ENCODE measurements around the gene LRRC8D.
"Not testable (repeated sequence)": the region's sequence is repeated elsewhere in the genome, so short reads cannot be mapped to it uniquely, and the experiment has no call there.

Gene LRRC8D

DNA sequence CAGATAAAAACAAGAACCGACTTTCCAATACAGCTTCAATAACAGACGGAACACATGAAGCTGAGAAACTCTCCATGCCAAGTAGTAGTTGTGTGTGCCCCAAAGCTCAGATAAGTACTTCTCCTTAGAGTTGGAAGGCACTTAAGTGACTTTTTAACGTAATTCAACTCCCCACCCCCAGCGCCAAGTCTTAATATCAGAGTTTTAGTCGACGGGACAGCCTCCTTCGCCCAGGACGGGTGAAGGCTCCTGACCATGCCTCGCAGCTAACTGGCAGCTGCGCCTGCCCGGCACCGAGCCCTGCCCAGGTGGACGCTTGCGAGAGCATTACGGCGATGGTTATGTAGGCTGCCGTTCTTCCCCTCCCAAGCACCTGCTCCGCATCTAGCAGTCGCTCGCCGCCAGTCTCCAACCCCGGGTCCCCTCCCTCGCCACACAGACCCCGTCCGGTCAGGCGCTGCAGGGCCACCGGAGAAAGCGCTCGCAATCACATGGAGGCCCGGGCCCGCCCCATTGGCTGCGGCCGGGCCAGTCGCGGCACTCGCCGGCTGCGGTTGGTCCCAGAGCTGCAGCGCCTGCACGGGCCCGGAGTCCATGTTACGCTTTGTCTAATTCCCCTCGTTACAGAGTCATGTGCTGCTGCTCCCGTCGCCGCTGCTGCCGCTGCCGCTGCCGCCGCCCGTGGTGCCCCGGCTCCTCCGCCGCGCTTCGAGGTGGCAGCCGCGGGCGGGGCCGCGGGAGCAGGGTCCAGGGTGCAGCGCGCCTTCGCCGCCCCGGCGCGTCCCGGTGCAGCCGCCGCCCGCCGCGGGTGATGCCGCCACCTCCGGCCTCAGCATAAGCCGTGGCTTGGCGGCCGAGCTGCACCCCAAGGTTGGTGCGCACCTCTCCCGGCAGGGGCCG lies at the start of gene LRRC8D:
LRRC8D (plus strand) TSS at position 611 of the 900 bp plus-strand sequence. CDS start 112,037 bp downstream, outside the sequence.
- Mint-ChIP-seq H3K27me3 (ENCODE audit: low read depth) (peaks cover 14% of the 10 kb centered on the region), H3K27ac (peak within 1 kb of the TSS; percentile 81), H3K9me3 (no peaks in the 10 kb centered on the region), H3K4me3 (peak within 1 kb of the TSS; percentile 86), H3K36me3 (ENCODE audit: low read depth) (peaks cover 3% of the 10 kb centered on the region), H3K4me1 (ENCODE audit: low read depth) (peaks cover 31% of the 10 kb centered on the region)
- DNase-seq (ENCODE audit: low spot score) = peak; percentile 82

DNA sequence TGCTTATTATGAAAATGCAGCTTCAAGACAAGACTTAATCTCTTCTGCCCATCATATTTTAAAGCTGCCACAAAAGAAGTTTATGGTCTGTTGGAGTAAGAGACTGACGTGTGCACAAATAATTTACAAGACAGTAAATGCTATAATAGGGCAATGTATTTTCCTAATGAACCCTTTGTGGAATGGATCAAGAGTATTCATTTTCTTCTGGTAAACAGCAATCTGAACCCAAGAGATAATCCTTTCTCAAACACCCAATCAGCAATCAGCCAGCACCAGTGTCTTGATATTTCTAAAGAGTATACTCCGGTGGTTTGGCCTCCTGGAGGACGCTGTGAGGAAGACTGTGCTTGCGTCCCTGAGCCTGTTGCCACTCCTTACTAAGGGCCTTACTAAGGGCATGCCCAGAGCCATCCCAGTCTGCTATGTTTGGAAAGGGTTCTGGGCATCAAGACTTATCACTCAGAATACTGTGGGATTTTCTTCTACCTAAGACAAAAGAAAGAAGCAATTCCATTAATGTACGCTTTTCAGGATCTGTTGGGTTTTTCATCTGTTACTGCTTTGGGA lies 48.8 kb upstream of the LRRC8D start:
- DNase-seq (ENCODE audit: low spot score) = no peak
- Mint-ChIP-seq H3K27ac (no peak overlapping the region), H3K36me3 (ENCODE audit: low read depth) (no peaks in the 10 kb centered on the region), H3K4me3 (no peak overlapping the region), H3K4me1 (ENCODE audit: low read depth) (peaks cover 14% of the 10 kb centered on the region), H3K27me3 (ENCODE audit: low read depth) (no peaks in the 10 kb centered on the region), H3K9me3 (no peaks in the 10 kb centered on the region)

DNA sequence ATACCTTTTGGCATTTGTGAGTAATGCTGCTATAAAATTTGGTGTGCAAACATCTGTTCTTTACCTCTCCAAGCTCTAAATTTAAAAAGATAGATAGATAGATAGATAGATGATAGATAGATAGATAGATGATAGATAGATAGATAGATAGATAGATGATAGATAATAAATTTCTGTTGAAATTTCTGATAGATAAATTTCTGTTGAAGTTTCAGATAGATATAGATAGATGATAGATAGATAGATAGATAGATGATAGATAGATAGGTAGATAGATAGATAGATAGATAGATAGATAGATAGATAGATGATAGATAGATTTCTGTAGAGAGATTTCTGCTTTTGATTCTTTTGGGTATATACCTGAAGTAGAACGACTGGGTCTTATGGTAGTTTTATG lies 44.7 kb upstream of the LRRC8D start:
- not testable (repeated sequence) for H3K4me3 Mint-ChIP-seq; H3K9me3 Mint-ChIP-seq; H3K27ac Mint-ChIP-seq; DNase-seq (ENCODE audit: low spot score); H3K27me3 Mint-ChIP-seq (ENCODE audit: low read depth); H3K36me3 Mint-ChIP-seq (ENCODE audit: low read depth)
- peaks cover 26% of the 10 kb centered on the region for H3K4me1 Mint-ChIP-seq (ENCODE audit: low read depth)

DNA sequence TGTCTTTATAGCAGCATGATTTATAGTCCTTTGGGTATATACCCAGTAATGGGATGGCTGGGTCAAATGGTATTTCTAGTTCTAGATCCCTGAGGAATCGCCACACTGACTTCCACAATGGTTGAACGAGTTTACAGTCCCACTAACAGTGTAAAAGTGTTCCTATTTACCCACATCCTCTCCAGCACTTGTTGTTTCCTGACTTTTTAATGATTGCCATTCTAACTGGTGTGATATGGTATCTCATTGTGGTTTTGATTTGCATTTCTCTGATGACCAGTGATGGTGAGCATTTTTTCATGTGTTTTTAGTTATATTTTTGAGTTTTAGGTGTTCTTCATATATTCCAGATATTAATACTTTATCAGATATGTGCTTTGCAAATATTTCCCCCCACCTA lies 43.6 kb upstream of the LRRC8D start:
- not testable (repeated sequence) for H3K27me3 Mint-ChIP-seq (ENCODE audit: low read depth); H3K27ac Mint-ChIP-seq; H3K4me3 Mint-ChIP-seq; H3K36me3 Mint-ChIP-seq (ENCODE audit: low read depth); DNase-seq (ENCODE audit: low spot score); H3K9me3 Mint-ChIP-seq
- H3K4me1 Mint-ChIP-seq (ENCODE audit: low read depth) = peaks cover 35% of the 10 kb centered on the region

DNA sequence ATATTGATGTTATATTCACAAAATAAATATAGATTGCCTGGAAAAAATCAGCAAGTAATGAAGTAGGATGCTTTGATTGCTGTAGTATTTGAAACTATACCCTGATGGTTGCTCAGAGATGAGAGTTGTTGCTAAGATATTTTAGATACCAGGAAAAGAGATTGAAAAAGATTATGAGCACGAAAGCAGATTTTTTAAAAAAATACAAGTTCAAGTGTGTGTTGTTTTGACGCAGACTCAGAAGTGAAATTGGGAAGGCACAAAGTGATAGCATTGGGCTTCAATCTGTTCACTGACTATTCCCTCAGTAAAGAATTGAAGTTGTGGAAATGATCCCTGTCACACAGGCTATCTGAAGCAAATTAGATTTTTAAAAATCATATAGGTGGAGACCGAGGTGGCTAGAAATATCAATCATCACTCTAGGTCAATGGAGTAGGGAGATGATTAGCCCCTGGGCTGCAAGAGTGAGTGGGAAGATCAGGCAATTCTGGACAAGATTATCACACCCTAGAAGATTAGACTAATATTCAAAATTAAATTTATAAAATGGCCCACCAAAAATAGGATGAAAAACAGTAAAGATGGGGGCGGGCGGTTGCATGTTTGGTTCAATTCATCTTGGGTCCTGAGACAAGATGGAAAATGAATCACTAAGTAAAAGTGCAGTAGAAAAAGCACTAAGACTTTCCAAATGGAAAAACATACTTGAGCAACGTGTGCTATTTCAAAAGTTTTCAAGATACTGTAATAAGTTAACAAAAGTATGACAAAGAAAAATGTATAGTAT lies 41.5 kb upstream of the LRRC8D start:
- H3K4me3 Mint-ChIP-seq = no peak overlapping the region

DNA sequence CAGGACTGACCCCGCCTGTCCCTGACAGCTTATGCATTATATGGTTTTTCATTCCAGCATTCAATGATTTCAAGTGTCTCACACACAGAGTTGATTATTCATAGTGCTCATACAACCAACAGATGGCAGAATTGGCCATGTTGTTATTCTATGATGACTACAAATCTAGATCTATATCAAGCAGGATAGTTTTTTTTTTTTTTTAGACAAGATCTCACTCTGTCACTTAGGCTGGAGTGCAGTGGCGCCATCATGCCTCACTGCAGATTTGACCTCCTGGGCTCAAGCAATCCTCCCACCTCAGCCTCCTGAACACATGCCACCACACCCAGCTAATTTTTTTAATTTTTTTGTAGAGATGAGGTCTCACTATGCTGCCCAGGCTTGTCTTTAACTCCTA lies 40.1 kb upstream of the LRRC8D start:
- H3K27ac Mint-ChIP-seq = peak overlapping the region; percentile 50
- H3K4me1 Mint-ChIP-seq (ENCODE audit: low read depth) = peaks cover 27% of the 10 kb centered on the region
- no peaks in the 10 kb centered on the region for H3K27me3 Mint-ChIP-seq (ENCODE audit: low read depth)
- peak; percentile 34 for DNase-seq (ENCODE audit: low spot score)
- no peaks in the 10 kb centered on the region for H3K9me3 Mint-ChIP-seq
- no peaks in the 10 kb centered on the region for H3K36me3 Mint-ChIP-seq (ENCODE audit: low read depth)
- no peak overlapping the region for H3K4me3 Mint-ChIP-seq

More for the DNA sequence above, 41.5 kb upstream of the LRRC8D start:
- DNase-seq (ENCODE audit: low spot score) = no peak
- Mint-ChIP-seq H3K9me3 (no peaks in the 10 kb centered on the region), H3K27ac (no peak overlapping the region), H3K36me3 (ENCODE audit: low read depth) (no peaks in the 10 kb centered on the region), H3K27me3 (ENCODE audit: low read depth) (no peaks in the 10 kb centered on the region), H3K4me1 (ENCODE audit: low read depth) (peaks cover 34% of the 10 kb centered on the region)

DNA sequence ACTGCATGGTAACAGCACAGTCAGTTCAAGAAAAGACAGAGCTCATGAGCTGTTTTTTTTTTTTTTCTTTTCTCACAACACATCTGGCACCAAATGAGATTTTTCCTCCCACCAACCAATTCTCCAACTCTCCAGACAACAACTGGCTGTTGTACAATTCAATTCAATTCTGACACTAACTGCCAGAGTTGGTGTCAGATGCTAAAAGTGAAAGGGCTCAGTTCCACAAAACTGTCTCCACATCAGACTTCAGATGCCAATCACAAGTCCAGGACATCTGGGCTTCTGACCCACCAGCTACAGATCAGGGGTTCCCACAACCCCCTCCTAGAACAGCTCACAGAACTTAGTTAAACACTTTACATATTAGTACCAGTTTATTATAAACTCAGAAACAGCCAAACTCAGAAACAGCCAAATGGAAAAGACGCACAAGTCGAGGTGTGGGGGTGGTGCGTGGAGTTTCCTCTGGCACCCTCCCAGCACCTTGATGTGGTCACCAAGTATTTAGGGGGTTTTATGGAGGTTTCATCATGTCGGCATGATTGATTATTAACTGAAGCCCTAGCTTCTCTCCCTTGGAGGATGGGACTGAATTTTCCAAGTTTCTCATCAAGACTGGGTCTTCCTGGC lies 39.2 kb upstream of the LRRC8D start:
- Mint-ChIP-seq H3K4me1 (ENCODE audit: low read depth) (peaks cover 21% of the 10 kb centered on the region), H3K27me3 (ENCODE audit: low read depth) (no peaks in the 10 kb centered on the region), H3K27ac (peak overlapping the region; percentile 24), H3K9me3 (no peaks in the 10 kb centered on the region), H3K4me3 (peak overlapping the region; percentile 39), H3K36me3 (ENCODE audit: low read depth) (no peaks in the 10 kb centered on the region)
- DNase-seq (ENCODE audit: low spot score) = peak; percentile 73

DNA sequence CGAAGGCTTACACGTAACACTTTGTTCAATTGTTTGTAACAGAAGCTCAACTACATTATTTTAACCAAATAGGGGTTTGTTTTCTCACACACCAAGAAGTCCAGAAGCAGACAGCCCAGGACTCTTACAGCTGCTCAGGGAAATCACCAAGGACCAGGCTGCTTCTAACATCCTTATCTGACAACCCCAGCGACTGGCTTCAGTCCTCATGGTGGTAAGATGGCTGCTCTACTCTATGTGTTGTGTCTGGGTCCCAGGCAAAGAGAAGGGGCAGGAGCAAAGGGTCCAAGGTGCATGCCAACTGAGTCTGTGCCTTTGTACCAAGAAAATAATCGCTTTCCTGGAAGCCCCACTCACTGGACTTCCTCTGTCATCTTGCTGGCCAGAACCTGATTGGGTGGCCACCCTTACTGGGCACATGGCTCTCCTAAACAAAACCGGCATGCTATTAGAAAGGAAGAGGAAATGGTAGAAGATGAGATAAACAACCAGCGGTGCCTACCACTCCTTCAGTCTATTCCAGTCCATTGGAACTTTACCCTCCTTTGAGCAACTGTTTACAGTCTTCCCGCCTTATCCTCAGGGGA lies 34.1 kb upstream of the LRRC8D start:
- DNase-seq (ENCODE audit: low spot score) = no peak
- Mint-ChIP-seq H3K4me3 (no peak overlapping the region), H3K36me3 (ENCODE audit: low read depth) (no peaks in the 10 kb centered on the region), H3K27me3 (ENCODE audit: low read depth) (peaks cover 2% of the 10 kb centered on the region), H3K4me1 (ENCODE audit: low read depth) (peaks cover 6% of the 10 kb centered on the region), H3K27ac (no peak overlapping the region), H3K9me3 (no peaks in the 10 kb centered on the region)

DNA sequence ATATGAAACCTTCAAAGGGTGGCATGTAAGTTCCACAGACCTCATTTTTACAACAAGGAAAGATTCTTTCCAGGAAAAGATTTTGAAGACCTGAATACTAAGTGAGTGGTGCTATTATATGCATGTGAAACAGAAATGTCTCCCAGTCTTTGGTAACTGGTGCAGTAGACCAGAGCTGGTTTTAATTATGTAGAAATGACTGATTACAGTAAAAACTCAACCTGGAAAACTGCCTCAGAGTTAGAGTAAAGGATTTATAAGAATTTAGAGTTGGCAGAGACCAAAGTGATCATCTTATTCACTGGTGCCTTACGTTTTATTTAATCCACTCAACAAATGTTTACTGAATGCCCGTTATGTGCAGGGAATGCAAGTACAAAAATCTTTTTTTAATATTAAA lies 30.2 kb upstream of the LRRC8D start:
- H3K36me3 Mint-ChIP-seq (ENCODE audit: low read depth) = no peaks in the 10 kb centered on the region
- no peak overlapping the region for H3K27ac Mint-ChIP-seq
- no peaks in the 10 kb centered on the region for H3K9me3 Mint-ChIP-seq
- no peak for DNase-seq (ENCODE audit: low spot score)
- no peak overlapping the region for H3K4me3 Mint-ChIP-seq
- peaks cover 2% of the 10 kb centered on the region for H3K27me3 Mint-ChIP-seq (ENCODE audit: low read depth)
- peaks cover 2% of the 10 kb centered on the region for H3K4me1 Mint-ChIP-seq (ENCODE audit: low read depth)

DNA sequence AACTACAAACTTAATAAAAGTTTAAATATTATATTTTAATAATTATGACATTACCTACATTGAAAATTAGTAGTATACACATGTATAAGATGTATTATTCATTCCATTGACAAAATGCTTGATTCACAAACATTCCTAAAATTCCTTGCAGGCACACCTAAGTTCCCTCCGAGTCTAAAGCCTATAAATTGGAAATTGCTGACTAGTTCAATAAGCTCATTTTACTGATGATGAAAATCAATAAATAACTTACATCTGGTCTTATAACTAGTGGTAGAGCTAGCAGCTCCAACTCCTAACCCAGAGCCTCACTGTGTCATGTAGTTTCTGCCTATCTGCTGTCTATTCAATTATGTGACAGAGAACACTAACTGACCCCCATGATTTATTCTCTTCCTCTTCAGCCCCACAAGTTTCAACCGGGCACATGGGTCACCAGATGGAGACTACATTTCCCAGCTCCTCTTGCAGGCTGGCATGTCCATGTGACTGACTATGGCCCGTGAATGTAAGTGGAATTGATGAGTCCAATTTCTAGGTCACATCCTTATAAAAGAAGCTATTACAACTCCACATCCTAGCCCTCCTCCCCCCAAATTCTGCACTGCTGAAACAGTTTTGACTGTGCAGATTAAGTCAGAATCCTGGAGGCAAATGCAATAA lies 29.6 kb upstream of the LRRC8D start:
- no peaks in the 10 kb centered on the region for H3K9me3 Mint-ChIP-seq
- no peak overlapping the region for H3K27ac Mint-ChIP-seq
- H3K36me3 Mint-ChIP-seq (ENCODE audit: low read depth) = no peaks in the 10 kb centered on the region
- H3K4me1 Mint-ChIP-seq (ENCODE audit: low read depth) = peaks cover 5% of the 10 kb centered on the region
- peaks cover 2% of the 10 kb centered on the region for H3K27me3 Mint-ChIP-seq (ENCODE audit: low read depth)
- DNase-seq (ENCODE audit: low spot score) = no peak
- no peak overlapping the region for H3K4me3 Mint-ChIP-seq

DNA sequence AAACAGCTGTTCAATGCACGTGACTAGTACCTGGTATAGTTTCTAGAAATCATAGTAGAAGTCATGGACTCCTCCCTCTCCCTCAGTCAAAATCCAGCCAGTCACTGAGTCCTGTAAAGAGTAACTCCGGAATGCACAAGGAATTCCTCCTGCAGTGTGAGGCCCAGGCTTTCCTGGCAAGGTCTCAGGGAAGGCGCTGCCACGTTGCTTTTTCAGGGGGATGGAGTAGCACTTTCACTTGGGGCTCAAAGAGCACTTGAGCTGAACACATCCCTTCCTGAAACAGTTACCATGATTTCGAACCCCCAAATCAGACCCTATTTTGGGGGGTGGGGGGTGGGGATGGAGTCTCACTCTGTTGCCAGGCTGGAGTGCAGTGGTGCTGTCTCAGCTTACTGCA lies 26.4 kb upstream of the LRRC8D start:
- Mint-ChIP-seq H3K4me3 (no peak overlapping the region), H3K36me3 (ENCODE audit: low read depth) (no peaks in the 10 kb centered on the region), H3K4me1 (ENCODE audit: low read depth) (peaks cover 4% of the 10 kb centered on the region), H3K27me3 (ENCODE audit: low read depth) (peaks cover 2% of the 10 kb centered on the region), H3K27ac (no peak overlapping the region), H3K9me3 (no peaks in the 10 kb centered on the region)
- DNase-seq (ENCODE audit: low spot score) = no peak

DNA sequence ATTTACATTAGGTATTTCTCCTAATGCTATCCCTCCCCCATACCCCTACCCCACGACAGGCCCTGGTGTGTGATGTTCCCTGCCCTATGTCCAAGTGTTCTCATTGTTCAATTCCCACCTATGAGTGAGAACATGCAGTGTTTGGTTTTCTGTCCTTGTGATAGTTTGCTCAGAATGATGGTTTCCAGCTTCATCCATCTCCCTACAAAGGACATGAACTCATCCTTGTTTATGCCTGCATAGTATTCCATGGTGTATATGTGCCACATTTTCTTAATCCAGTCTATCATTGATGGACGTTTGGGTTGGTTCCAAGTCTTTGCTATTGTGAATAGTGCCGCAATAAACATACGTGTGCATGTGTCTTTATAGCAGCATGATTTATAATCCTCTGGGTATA lies 25.3 kb upstream of the LRRC8D start:
- DNase-seq (ENCODE audit: low spot score); H3K27ac Mint-ChIP-seq; H3K36me3 Mint-ChIP-seq (ENCODE audit: low read depth); H3K27me3 Mint-ChIP-seq (ENCODE audit: low read depth); H3K4me3 Mint-ChIP-seq; H3K9me3 Mint-ChIP-seq: not testable (repeated sequence)
- H3K4me1 Mint-ChIP-seq (ENCODE audit: low read depth) = peaks cover 11% of the 10 kb centered on the region

DNA sequence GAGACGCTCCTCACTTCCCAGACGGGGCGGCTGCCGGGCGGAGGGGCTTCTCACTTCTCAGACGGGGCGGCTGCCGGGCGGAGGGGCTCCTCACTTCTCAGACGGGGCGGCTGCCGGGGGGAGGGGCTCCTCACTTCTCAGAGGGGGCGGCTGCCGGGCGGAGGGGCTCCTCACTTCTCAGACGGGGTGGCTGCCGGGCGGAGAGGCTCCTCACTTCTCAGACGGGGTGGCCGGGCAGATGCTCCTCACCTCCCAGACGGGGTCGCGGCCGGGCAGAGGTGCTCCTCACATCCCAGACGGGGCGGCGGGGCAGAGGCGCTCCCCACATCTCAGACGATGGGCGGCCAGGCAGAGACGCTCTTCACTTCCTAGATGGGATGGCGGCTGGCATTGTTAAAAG lies 23.0 kb upstream of the LRRC8D start:
- H3K27me3 Mint-ChIP-seq (ENCODE audit: low read depth); H3K27ac Mint-ChIP-seq: not testable (repeated sequence)
- peaks cover 11% of the 10 kb centered on the region for H3K4me1 Mint-ChIP-seq (ENCODE audit: low read depth)

More for the DNA sequence above, 23.0 kb upstream of the LRRC8D start:
- H3K36me3 Mint-ChIP-seq (ENCODE audit: low read depth); H3K4me3 Mint-ChIP-seq; DNase-seq (ENCODE audit: low spot score); H3K9me3 Mint-ChIP-seq: not testable (repeated sequence)

Measured in T-helper 2 cell treated with Interferon-gamma antibody and Interleukin-4, amounts not matched to agents 5 μg/mL and 100 μg/mL, for 36 hours (primary cell).